Activated CD4-positive, alpha-beta T cell treated with anti-CD3 and anti-CD28 coated beads, Interleukin-2, Interleukin-6, amounts not matched to agents 100 ng/mL and 50 ng/mL, durations not matched to agents 16 hours and 8 hours (primary cell): Measurements from ENCODE around the gene HSPA4.
"Not testable (repeated sequence)": the region's sequence is repeated elsewhere in the genome, so short reads cannot be mapped to it uniquely, and the experiment has no call there.

Experiments used
- DNase-seq: peaks from one replicate; pipeline ENCODE4 v3.0.0-alpha.2; 2020

The HSPA4 gene

GRCh38 chr5:133128066-133128465 is 76.3 kb downstream of the HSPA4 start:
- DNase-seq = no peak

- no peak for DNase-seq
Measured at GRCh38 chr5:133129289-133129688, 77.5 kb downstream of the HSPA4 start.

GRCh38 chr5:133129950-133130349 is 78.1 kb downstream of the HSPA4 start:
- DNase-seq = no peak

GRCh38 chr5:133130387-133131118 is 78.7 kb downstream of the HSPA4 start:
- DNase-seq = no peak

GRCh38 chr5:133132717-133133116 is 80.9 kb downstream of the HSPA4 start:
- DNase-seq = no peak

- DNase-seq = not testable (repeated sequence)
Measured at GRCh38 chr5:133133241-133133640, 81.4 kb downstream of the HSPA4 start.

- not testable (repeated sequence) for DNase-seq
Measured at GRCh38 chr5:133136890-133137289, 85.1 kb downstream of the HSPA4 start.

- no peak for DNase-seq
Measured at GRCh38 chr5:133140311-133140710, 88.5 kb downstream of the HSPA4 start.

- DNase-seq = no peak
Measured at GRCh38 chr5:133141746-133142145, 89.9 kb downstream of the HSPA4 start.

GRCh38 chr5:133142782-133143181 is 91.0 kb downstream of the HSPA4 start:
- no peak for DNase-seq

GRCh38 chr5:133144245-133144981 is 92.6 kb downstream of the HSPA4 start:
- DNase-seq = no peak

- DNase-seq = no peak
Measured at GRCh38 chr5:133145436-133146170, 93.8 kb downstream of the HSPA4 start.

- no peak for DNase-seq
Measured at GRCh38 chr5:133147411-133147810, 95.6 kb downstream of the HSPA4 start.

GRCh38 chr5:133147815-133148567 is 96.2 kb downstream of the HSPA4 start:
- DNase-seq = no peak

- DNase-seq = no peak
Measured at GRCh38 chr5:133149345-133149744, 97.5 kb downstream of the HSPA4 start.

GRCh38 chr5:133150909-133151544 is 99.2 kb downstream of the HSPA4 start:
- DNase-seq = no peak

GRCh38 chr5:133154274-133155075 is 102.7 kb downstream of the HSPA4 start:
- DNase-seq = no peak

- no peak for DNase-seq
Measured at GRCh38 chr5:133155326-133155969, 103.6 kb downstream of the HSPA4 start.
